Left renal cortex interstitium (tissue), 4 donors: ENCODE data around the gene IGF1R. TPM values are rescaled to one million over a fixed set of nuclear protein-coding genes. Genes with fewer than 3 reads are reported as not detected.

ENCODE experiments used
- DNase-seq, 4 donors: peaks; one replicate each; pipeline ENCODE4 v3.0.0-alpha.2; 2013; ENCODE audit warnings: low read depth in 4 of 4, low spot score in 2 of 4, missing footprints in 1 of 4
- polyA plus RNA-seq, 4 donors: library from polyadenylated mRNA; unstranded; fragments of 120-200 nt; gene quantifications; one replicate each; pipeline ENCODE4 v1.2.1, GENCODE V29; 2013; ENCODE audit not compliant: insufficient read length in 4 of 4

IGF1R gene
- polyA plus RNA-seq, 4 donors, result 38.3 to 61.2 (median 50.7) TPM

- no peak for DNase-seq
Observed at GRCh38 chr15:98787936-98788757, 139.8 kb downstream of the IGF1R start.

GRCh38 chr15:98789020-98789419 is 140.7 kb downstream of the IGF1R start:
- DNase-seq, result no peak

GRCh38 chr15:98790270-98790669 is 141.9 kb downstream of the IGF1R start:
- DNase-seq, result no peak

GRCh38 chr15:98791046-98791701 is 142.8 kb downstream of the IGF1R start:
- no peak for DNase-seq

GRCh38 chr15:98792117-98792516 is 143.8 kb downstream of the IGF1R start:
- DNase-seq, result no peak

GRCh38 chr15:98794211-98794610 is 145.9 kb downstream of the IGF1R start:
- DNase-seq, result no peak

GRCh38 chr15:98794748-98795147 is 146.4 kb downstream of the IGF1R start:
- DNase-seq, result no peak

GRCh38 chr15:98795980-98796379 is 147.6 kb downstream of the IGF1R start:
- no peak for DNase-seq

GRCh38 chr15:98796685-98797357 is 148.5 kb downstream of the IGF1R start:
- no peak for DNase-seq

- no peak for DNase-seq
Observed at GRCh38 chr15:98798375-98798893, 150.1 kb downstream of the IGF1R start.

GRCh38 chr15:98799461-98800390 is 151.4 kb downstream of the IGF1R start:
- DNase-seq, result no peak

GRCh38 chr15:98800437-98801233 is 152.3 kb downstream of the IGF1R start:
- peak; percentile 67 to 87 (median 82) for DNase-seq

- no peak for DNase-seq
Observed at GRCh38 chr15:98801234-98801561, 152.9 kb downstream of the IGF1R start.

GRCh38 chr15:98802187-98802586 is 153.8 kb downstream of the IGF1R start:
- DNase-seq, result no peak

GRCh38 chr15:98803228-98804056 is 155.1 kb downstream of the IGF1R start:
- DNase-seq, result no peak

GRCh38 chr15:98804057-98804380 is 155.7 kb downstream of the IGF1R start:
- no peak for DNase-seq

GRCh38 chr15:98805434-98806274 is 157.3 kb downstream of the IGF1R start:
- no peak for DNase-seq
